ENCODE data around the gene CTNNA1. TPM values are rescaled to one million over a fixed set of nuclear protein-coding genes. Genes with fewer than 3 reads are reported as not detected.

The CTNNA1 gene
- total and polyA plus RNA-seq, 2 of the 8 experiments (the other 6 are each of a cell fraction or from before 2014, with no cell fraction given), result 115 to 349 TPM

- ChIA-PET CTCF (ENCODE audit: partially characterized antibody) (interaction anchor here (0.5 to 2.6 kb wide), 6 partner anchors 44 to 323 kb away, joined by 3 to 13 read pairs (median 5); no protein-coding TSS in a partner anchor), POLR2A (ENCODE audit: partially characterized antibody) (interaction anchor here (1.4 to 2.0 kb wide), 2 partner anchors 9 to 14 kb away, joined by 4 read pairs; no protein-coding TSS in a partner anchor)
- no peaks in the 10 kb centered on the region for H3K27me3 ChIP-seq (replicated peaks in 1 of 4; ENCODE audit: control insufficient read depth in 3 of 4, extremely low read depth in 1 of 4, insufficient read depth in 3 of 4, low read length in 3 of 4)
- no peak for FAIRE-seq
- H2BK12ac ChIP-seq (ENCODE audit: low read depth, low read length), result no peak overlapping the region
- H3K4me2 ChIP-seq (ENCODE audit: insufficient read depth in 1 of 2, low read depth in 2 of 2, low read length in 2 of 2), result peak overlapping the region in 1 of 2 experiments; percentile 15; a peak in 1 of 4 replicates
- H3K4me3 ChIP-seq (ENCODE audit: extremely low read depth in 1 of 4, insufficient read depth in 2 of 4, low read depth in 3 of 4, low read length in 4 of 4), result no peak overlapping the region
- no peaks in the 10 kb centered on the region for H3K36me3 ChIP-seq (ENCODE audit: control insufficient read depth in 2 of 4, insufficient read depth in 4 of 4, low read length in 3 of 4)
- no peaks in the 10 kb centered on the region for H3K23me2 ChIP-seq (ENCODE audit: low read depth, low read length)
- H3K56ac ChIP-seq (replicated peaks; ENCODE audit: insufficient read length, low read depth, low read length), result no peak overlapping the region
- no peak overlapping the region for H2AK5ac ChIP-seq (ENCODE audit: low read depth, low read length)
- no peaks in the 10 kb centered on the region for H3K9me3 ChIP-seq (ENCODE audit: insufficient read depth in 2 of 2, low read depth in 1 of 2, low read length in 1 of 2)
- no peak overlapping the region for H2BK15ac ChIP-seq (ENCODE audit: low read length)
- H3K4me1 ChIP-seq (replicated peaks in 1 of 4; ENCODE audit: control insufficient read depth in 3 of 4, insufficient read depth in 4 of 4, low read length in 3 of 4), result peaks cover 0 to 20% (median 15%) of the 10 kb centered on the region in 4 experiments; a peak in 5 of 7 replicates
- no peak overlapping the region for H4K5ac ChIP-seq (ENCODE audit: insufficient read length, low read depth, low read length)
- no peak overlapping the region for H2AFZ ChIP-seq (ENCODE audit: low read length)
- no peak overlapping the region for H3K14ac ChIP-seq (ENCODE audit: insufficient read length)
- no peak overlapping the region for H3K9ac ChIP-seq (replicated peaks in 1 of 4; ENCODE audit: extremely low read depth in 1 of 4, low read depth in 3 of 4, low read length in 3 of 4)
- no peaks in the 10 kb centered on the region; the same call in 1 of the 2 replicates for H3K79me1 ChIP-seq (ENCODE audit: low read depth, low read length)
- H4K91ac ChIP-seq (replicated peaks; ENCODE audit: insufficient read length, low read length), result no peak overlapping the region
- no peak overlapping the region for H3K23ac ChIP-seq (ENCODE audit: insufficient read length)
- H3K79me2 ChIP-seq (ENCODE audit: control insufficient read depth in 1 of 2, insufficient read depth in 2 of 2, low read length in 2 of 2), result peaks cover 0 to 69% of the 10 kb centered on the region in 2 experiments
- H3K27ac ChIP-seq (ENCODE audit: low read depth, low read length), result no peak overlapping the region
- H3K18ac ChIP-seq (ENCODE audit: extremely low read depth, low read length), result no peak overlapping the region
- H2BK120ac ChIP-seq (replicated peaks; ENCODE audit: low read depth, low read length), result no peak overlapping the region
- WGBS, 2 experiments (ENCODE audit: extremely low coverage in 1 of 2, insufficient coverage in 1 of 2, insufficient read length in 1 of 2, insufficient replicate concordance in 2 of 2, low coverage in 1 of 2, low lambda C conversion rate in 2 of 2, missing lambda C conversion rate in 1 of 2), result 80% methylated on average over 5 of the region's 5 CpGs; no CpG with 5 or more reads in 1 of the 2 experiments
- no peak for DNase-seq (ENCODE audit: low read depth in 1 of 2, low spot score in 2 of 2)
- no peak overlapping the region for H4K8ac ChIP-seq (ENCODE audit: extremely low read depth, insufficient read depth, low read length)
- H4K20me1 ChIP-seq (replicated peaks in 1 of 2; ENCODE audit: control insufficient read depth in 1 of 2, insufficient read depth in 2 of 2, low read length in 2 of 2), result peaks cover 0 to 1% of the 10 kb centered on the region in 2 experiments
- H2BK20ac ChIP-seq (ENCODE audit: low read length), result no peak overlapping the region
- 0 out of 2 replicates have a peak overlapping the region, but pooled peaks have one; percentile 30 for H2BK5ac ChIP-seq (ENCODE audit: low read depth, low read length)
- H3K4ac ChIP-seq (replicated peaks; ENCODE audit: insufficient read length, low read depth, low read length), result no peak overlapping the region
- TF ChIP-seq SP2 (IDR thresholded peaks at IDR 0.05; ENCODE audit: low read length), result no peak
- TF ChIP-seq KDM4A (IDR thresholded peaks at IDR 0.05; ENCODE audit: low read depth, low read length, severe bottlenecking), result no peak
- no peak for TF ChIP-seq ATF2 (IDR thresholded peaks at IDR 0.05; ENCODE audit: low read length)
- no peak for TF ChIP-seq CREB1 (IDR thresholded peaks at IDR 0.05)
- no peak for TF ChIP-seq TAF1 (IDR thresholded peaks at IDR 0.05; ENCODE audit: low read depth, low read length)
- TF ChIP-seq KDM5A (IDR thresholded peaks at IDR 0.05; ENCODE audit: low read length), result no peak
- no peak for TF ChIP-seq RFX5 (IDR thresholded peaks at IDR 0.05; ENCODE audit: borderline replicate concordance, low read depth, low read length)
- TF ChIP-seq MAX (IDR thresholded peaks at IDR 0.05), result no peak
- TF ChIP-seq USF2 (IDR thresholded peaks at IDR 0.05; ENCODE audit: low read length), result no peak
These were observed 116.7 kb downstream of the CTNNA1 start for GRCh38 chr5:138869763-138870500.
